Gastroesophageal sphincter (tissue), 4 donors: ENCODE measurements around the gene CEP44. TPM values are rescaled to one million over a fixed set of nuclear protein-coding genes. Genes with fewer than 3 reads are reported as not detected.

Source experiments
- ATAC-seq: fragments of 150-250 bp; one replicate; pipeline ENCODE4 v1.9.1; 2016; ENCODE audit warnings: mild to moderate bottlenecking, moderate library complexity
- H3K27ac ChIP-seq, 4 donors: fragments of 200-600 bp; sonication (generic) in 3 of 4; 1 replicate in 3 of 4; 2 replicates in 1 of 4; pipeline ENCODE4 v1.5.1; 2016 to 2019
- H3K27me3 ChIP-seq: fragments of 200-600 bp; sonication (generic); one replicate; pipeline ENCODE4 v1.5.1; 2019
- H3K36me3 ChIP-seq, 2 donors: fragments of 200-600 bp; sonication (generic); one replicate each; pipeline ENCODE4 v1.5.1; 2019; ENCODE audit warnings: control low read depth in 1 of 2
- H3K4me1 ChIP-seq, 3 donors: fragments of 200-600 bp; sonication (generic); 1 replicate in 2 of 3; 2 replicates in 1 of 3; pipeline ENCODE4 v1.5.1; 2016 to 2019; ENCODE audit warnings: control low read depth in 2 of 3
- H3K4me3 ChIP-seq, 2 donors: fragments of 200-600 bp; sonication (generic); one replicate each; pipeline ENCODE4 v1.5.1; 2019; ENCODE audit warnings: mild to moderate bottlenecking in 1 of 2, moderate library complexity in 1 of 2
- H3K9me3 ChIP-seq, 3 donors: fragments of 200-600 bp; sonication (generic); one replicate each; pipeline ENCODE4 v1.5.1; 2017 to 2019; ENCODE audit warnings: control low read depth in 2 of 3
- CTCF ChIP-seq, 4 experiments: fragments of 200-600 bp in 2 of 4; fragments of 450-650 bp in 2 of 4; sonication (generic) in 1 of 4; IDR thresholded peaks; one replicate each; pipeline ENCODE4 v1.5.1; 2017 to 2019; ENCODE audit warnings: antibody characterized with exemption in 4 of 4, mild to moderate bottlenecking in 2 of 4, moderate library complexity in 2 of 4
- EP300 ChIP-seq: sonication (generic); formaldehyde crosslinking; IDR thresholded peaks from one replicate; pipeline ENCODE4 v1.6.1; 2017; ENCODE audit warnings: antibody characterized with exemption, mild to moderate bottlenecking
- POLR2A ChIP-seq, 2 donors: fragments of 450-650 bp; IDR thresholded peaks; one replicate each; pipeline ENCODE4 v1.6.1; 2017; ENCODE audit warnings: antibody characterized with exemption in 2 of 2, mild to moderate bottlenecking in 2 of 2, moderate library complexity in 1 of 2
- POLR2AphosphoS5 ChIP-seq: sonication (generic); formaldehyde crosslinking; IDR thresholded peaks from one replicate; pipeline ENCODE4 v1.6.1; 2017; ENCODE audit warnings: antibody characterized with exemption
- WGBS, 2 donors: methylation state at CpG; one replicate each; pipeline ENCODE4 v1.1.5; 2018; ENCODE audit warnings: low coverage in 1 of 2; 5-methylcytosine and 5-hydroxymethylcytosine counted together
- total RNA-seq, 4 donors: library from RNA; depleted of rRNA; stranded (reverse); fragments of >200 nt; gene quantifications; one replicate each; pipeline ENCODE4 v1.1.0, GENCODE V29; 2016

CEP44 gene
- total RNA-seq, 4 donors from 2014 or later: 9.5 to 19.0 (median 13.5) TPM

GRCh38 chr4:174314274-174314673, 30.6 kb downstream of the CEP44 start:
- ATAC-seq: no peak
- no peak overlapping the region for H3K27ac ChIP-seq
- no peaks in the 10 kb centered on the region for H3K4me1 ChIP-seq
- H3K27me3 ChIP-seq: no peaks in the 10 kb centered on the region
- no peak overlapping the region for H3K4me3 ChIP-seq
- no peak for TF ChIP-seq POLR2A (IDR thresholded peaks at IDR 0.05)
- no peak for TF ChIP-seq POLR2AphosphoS5
- no peak for TF ChIP-seq EP300
- TF ChIP-seq CTCF (IDR thresholded peaks at IDR 0.05): no peak
- H3K36me3 ChIP-seq: peaks cover 0 to 58% of the 10 kb centered on the region in 2 donors
- 92 to 97% methylated on average over 2 to 3 of the region's 3 CpGs for WGBS, 2 donors
- no peaks in the 10 kb centered on the region for H3K9me3 ChIP-seq

- TF ChIP-seq POLR2AphosphoS5: no peak
- no peak overlapping the region for H3K4me3 ChIP-seq
- H3K27me3 ChIP-seq: no peaks in the 10 kb centered on the region
- no peaks in the 10 kb centered on the region for H3K9me3 ChIP-seq
- WGBS, 2 donors: 71 to 77% methylated on average over 3 of the region's 3 CpGs
- no peaks in the 10 kb centered on the region for H3K4me1 ChIP-seq
- H3K27ac ChIP-seq: no peak overlapping the region
- ATAC-seq: no peak
- H3K36me3 ChIP-seq: peaks cover 0 to 54% of the 10 kb centered on the region in 2 donors
These were observed 31.1 kb downstream of the CEP44 start for GRCh38 chr4:174314770-174315169.

GRCh38 chr4:174316546-174316945, 32.8 kb downstream of the CEP44 start:
- no peak overlapping the region for H3K27ac ChIP-seq
- H3K4me1 ChIP-seq: no peaks in the 10 kb centered on the region
- H3K9me3 ChIP-seq: no peaks in the 10 kb centered on the region
- no peak for TF ChIP-seq POLR2AphosphoS5
- TF ChIP-seq CTCF (IDR thresholded peaks at IDR 0.05): no peak
- TF ChIP-seq POLR2A (IDR thresholded peaks at IDR 0.05): no peak
- no peak for TF ChIP-seq EP300
- H3K4me3 ChIP-seq: no peak overlapping the region
- ATAC-seq: no peak
- WGBS, 2 donors: 11 to 63% methylated on average over 1 of the region's 1 CpG
- H3K27me3 ChIP-seq: no peaks in the 10 kb centered on the region
- H3K36me3 ChIP-seq: peaks cover 0 to 43% of the 10 kb centered on the region in 2 donors

GRCh38 chr4:174316954-174317353, 33.2 kb downstream of the CEP44 start:
- 48 to 83% methylated on average over 2 of the region's 2 CpGs for WGBS, 2 donors
- H3K36me3 ChIP-seq: peaks cover 0 to 40% of the 10 kb centered on the region in 2 donors
- ATAC-seq: no peak
- H3K9me3 ChIP-seq: no peaks in the 10 kb centered on the region
- H3K27me3 ChIP-seq: no peaks in the 10 kb centered on the region
- no peaks in the 10 kb centered on the region for H3K4me1 ChIP-seq
- TF ChIP-seq EP300: no peak
- no peak for TF ChIP-seq POLR2A (IDR thresholded peaks at IDR 0.05)
- TF ChIP-seq CTCF (IDR thresholded peaks at IDR 0.05): no peak
- no peak for TF ChIP-seq POLR2AphosphoS5
- no peak overlapping the region for H3K27ac ChIP-seq
- H3K4me3 ChIP-seq: no peak overlapping the region

- Histone ChIP-seq H3K36me3 (peaks cover 0 to 34% of the 10 kb centered on the region in 2 donors), H3K27me3 (no peaks in the 10 kb centered on the region), H3K4me1 (no peaks in the 10 kb centered on the region), H3K27ac (no peak overlapping the region), H3K9me3 (no peaks in the 10 kb centered on the region), H3K4me3 (no peak overlapping the region)
- ATAC-seq: no peak
- TF ChIP-seq CTCF (IDR thresholded peaks at IDR 0.05) (no peak), POLR2A (IDR thresholded peaks at IDR 0.05) (no peak), EP300 (no peak), POLR2AphosphoS5 (no peak)
These were observed 33.8 kb downstream of the CEP44 start for GRCh38 chr4:174317531-174317930.
